K562 (cell line): ENCODE data around the gene MCM7. TPM values are rescaled to one million over a fixed set of nuclear protein-coding genes. Genes with fewer than 3 reads are reported as not detected.

Source experiments
- ATAC-seq: fragments of 200-7000 bp; cut with Tn5 transposase; 3 replicates; pipeline ENCODE4 v1.9.1; 2020; ENCODE audit warnings: moderate library complexity
- BruUV-seq: library from RNA; stranded (reverse); fragments of 400-500 nt; replicated peaks from 2 replicates; lab custom pipeline; 2021; lab: Mats Ljungman, UMichigan
- CTCF ChIA-PET: fragments of 300-600 bp; formaldehyde crosslinking; extraction: SDS; loops from one replicate; lab custom pipeline; 2021; ENCODE audit warnings: low intra/inter-chr PET ratio; lab: Yijun Ruan, JAX
- POLR2A ChIA-PET: fragments of 300-600, 350-650 bp; sonication (Branson Sonifier 250); formaldehyde crosslinking; extraction: SDS; loops from one replicate; lab custom pipeline; 2021; ENCODE audit warnings: antibody characterized with exemption, inconsistent platforms; lab: Yijun Ruan, JAX
- DNase-seq, 4 experiments: peaks; one replicate each; pipeline versions ENCODE4 v3.0.0 to v3.0.0-alpha.2; 2011 to 2018; ENCODE audit warnings: low spot score in 3 of 4, mixed read lengths in 3 of 4; ENCODE audit errors: extremely low read depth in 1 of 4
- FAIRE-seq: peaks from 2 replicates; lab custom pipeline; 2011; peaks lifted over from hg19 to GRCh38; lab: Jason Lieb, UNC
- H2AFZ ChIP-seq: 2 replicates; pipeline ENCODE4 v1.6.0; 2011; ENCODE audit warnings: low read depth, low read length, control low read depth, inconsistent platforms
- H3K27ac ChIP-seq: fragments of 200-600 bp; 3 replicates; pipeline ENCODE4 v1.8.0; 2011; ENCODE audit warnings: low read depth, mild to moderate bottlenecking, control low read depth, inconsistent platforms, low read length, moderate library complexity, mixed read lengths; ENCODE audit errors: extremely low read depth
- H3K27me3 ChIP-seq, 2 experiments: fragments of 300-600 bp in 1 of 2; 2 replicates in 1 of 2; 3 replicates in 1 of 2; pipeline versions ENCODE4 v1.6.0 to v1.8.0; 2011; ENCODE audit warnings: inconsistent platforms in 2 of 2, low read length in 2 of 2, mild to moderate bottlenecking in 1 of 2, mixed read lengths in 1 of 2, moderate library complexity in 1 of 2; ENCODE audit not compliant: control insufficient read depth in 2 of 2, insufficient read depth in 2 of 2
- H3K36me3 ChIP-seq: fragments of 300-600 bp; 3 replicates; pipeline ENCODE4 v1.8.0; 2011; ENCODE audit warnings: mild to moderate bottlenecking, low read length, inconsistent platforms; ENCODE audit not compliant: control insufficient read depth, insufficient read depth
- H3K4me1 ChIP-seq, 2 experiments: fragments of 200-600 bp in 1 of 2; replicated peaks in 1 of 2; 2 replicates in 1 of 2; 3 replicates in 1 of 2; pipeline versions ENCODE4 v1.5.1 to v1.8.0; 2011; ENCODE audit warnings: inconsistent platforms in 2 of 2, low read length in 2 of 2, mild to moderate bottlenecking in 1 of 2, mixed read lengths in 1 of 2, moderate library complexity in 1 of 2; ENCODE audit not compliant: control insufficient read depth in 2 of 2, insufficient read depth in 2 of 2
- H3K4me2 ChIP-seq: 2 replicates; pipeline ENCODE4 v1.6.1; 2011; ENCODE audit warnings: low read length, control low read depth, inconsistent platforms, mixed read lengths; ENCODE audit not compliant: insufficient read depth
- H3K4me3 ChIP-seq: fragments of 200-600 bp; sonication (generic), shearing (Covaris generic); 2 replicates; pipeline ENCODE4 v1.5.1; 2016; ENCODE audit warnings: control low read depth, inconsistent platforms
- H3K79me2 ChIP-seq: fragments of 200-600 bp; 3 replicates; pipeline ENCODE4 v1.8.0; 2011; ENCODE audit warnings: low read length, inconsistent platforms; ENCODE audit not compliant: control insufficient read depth, insufficient read depth
- H3K9ac ChIP-seq, 2 experiments: 2 replicates each; pipeline versions ENCODE4 v1.6.0 to v1.6.1; 2011; ENCODE audit warnings: low read depth in 2 of 2, low read length in 2 of 2, control low read depth in 1 of 2, inconsistent platforms in 1 of 2, mild to moderate bottlenecking in 1 of 2, mixed read lengths in 1 of 2; ENCODE audit not compliant: insufficient read depth in 1 of 2
- H3K9me1 ChIP-seq: one replicate; pipeline ENCODE4 v1.6.0; 2011; ENCODE audit warnings: inconsistent platforms, mild to moderate bottlenecking, low read length, moderate library complexity; ENCODE audit not compliant: control insufficient read depth, insufficient read depth
- H3K9me3 ChIP-seq: replicated peaks from 2 replicates; pipeline ENCODE4 v1.5.1; 2011; ENCODE audit warnings: low read depth, low read length, inconsistent platforms; ENCODE audit not compliant: control insufficient read depth, insufficient read depth
- H4K20me1 ChIP-seq: replicated peaks from 2 replicates; pipeline ENCODE4 v1.6.1; 2011; ENCODE audit warnings: low read length, inconsistent platforms, mixed read lengths; ENCODE audit not compliant: control insufficient read depth, insufficient read depth
- CEBPB ChIP-seq: fragments of 450-650 bp; IDR thresholded peaks from 2 replicates; pipeline ENCODE4 v1.6.1; 2016; ENCODE audit warnings: missing genetic modification characterization, missing compliant biosample characterization
- CEBPG ChIP-seq, 3 experiments: fragments of 200-800 bp in 1 of 3; sonication (Bioruptor generic) in 1 of 3; sonication (generic) in 1 of 3; formaldehyde crosslinking in 1 of 3; IDR thresholded peaks in 2 of 3; conservative IDR thresholded peaks in 1 of 3; 2 replicates each; pipeline versions ENCODE4 v1.6.1 to v1.8.0; 2016 to 2022; ENCODE audit warnings: missing compliant biosample characterization in 2 of 3, missing genetic modification characterization in 2 of 3, mild to moderate bottlenecking in 1 of 3, missing genetic modification reagents in 1 of 3
- GTF2A2 ChIP-seq: IDR thresholded peaks from 2 replicates; pipeline ENCODE4 v1.6.1; 2016; ENCODE audit warnings: mild to moderate bottlenecking, missing genetic modification characterization, missing compliant biosample characterization
- POU5F1 ChIP-seq: fragments of 150-350 bp; IDR thresholded peaks from 2 replicates; pipeline ENCODE4 v1.6.1; 2014; ENCODE audit warnings: borderline replicate concordance, low read length, low read depth, mild to moderate bottlenecking; ENCODE audit not compliant: partially characterized antibody
- WGBS: fragments of 100-300 bp; shearing (Covaris generic); methylation state at CpG from one replicate; pipeline ENCODE4 v1.1.6; 2016; ENCODE audit warnings: low coverage, mixed read lengths; ENCODE audit not compliant: insufficient coverage; ENCODE audit errors: missing lambda C conversion rate; 5-methylcytosine and 5-hydroxymethylcytosine counted together
- in situ Hi-C: fragments of 300-500 bp; cut with MboI; formaldehyde crosslinking; loops from 4 replicates; pipeline ENCODE4 v1.15.0; 2018; ENCODE audit warnings: inconsistent platforms, mixed read lengths
- intact Hi-C: fragments of 100-400 bp; cut with micrococcal nuclease; formaldehyde crosslinking; loops from 2 replicates; pipeline ENCODE4 v1.14.2; 2022
- polyA plus RNA-seq, 8 experiments: library from polyadenylated mRNA; depleted of rRNA in 4 of 8; stranded (reverse) in 5 of 8; unstranded in 3 of 8; fragments of >200 nt; fragmentation: Nextera tagmentation in 2 of 8; fragmentation: Illumina TruSeq in 1 of 8; extraction: Ambion mirVana in 2 of 8; extraction: Trizol in 1 of 8; gene quantifications; 2 replicates each; pipeline versions ENCODE4 v1.2.1 to v1.2.3, GENCODE V29; 2011 to 2014; ENCODE audit warnings: inconsistent platforms in 1 of 8, missing spikeins in 1 of 8
- total RNA-seq, 7 experiments: library from RNA; depleted of rRNA in 6 of 7; stranded (reverse); fragments of >200 nt in 6 of 7; fragmentation: Illumina TruSeq in 2 of 7; extraction: Trizol in 2 of 7; gene quantifications; 2 replicates each; pipeline versions ENCODE4 v1.2.1 to v1.2.3, GENCODE V29; 2011 to 2021; ENCODE audit warnings: low replicate concordance in 1 of 7

The MCM7 gene
- total and polyA plus RNA-seq, 9 of the 15 experiments (the other 6 are each of a cell fraction or from before 2014, with no cell fraction given) = 329 to 856 (median 437) TPM

GRCh38 chr7:100087055-100087750 is 14.0 kb downstream of the MCM7 start (continued):
- no peak for TF ChIP-seq GTF2A2 (tag)

GRCh38 chr7:100085515-100085914 is 15.7 kb downstream of the MCM7 start:
- in situ Hi-C loops = no loop called here
- WGBS = 56% methylated on average over 3 of the region's 3 CpGs
- H4K20me1 ChIP-seq = no peaks in the 10 kb centered on the region
- peaks cover 29% of the 10 kb centered on the region for H3K79me2 ChIP-seq
- peak overlapping the region; percentile 26 for H2AFZ ChIP-seq
- H3K9ac ChIP-seq = no peak overlapping the region
- no peak overlapping the region for H3K4me2 ChIP-seq
- H3K4me1 ChIP-seq = peaks cover 31 to 43% of the 10 kb centered on the region in 2 experiments
- ChIA-PET CTCF (interaction anchor here (0.6 kb wide), 1 partner anchor 94 kb away, joined by 5 read pairs; no protein-coding TSS in a partner anchor), POLR2A (interaction anchor here (0.8 to 2.1 kb wide), 3 partner anchors 8 to 15 kb away, joined by 4 to 10 read pairs (median 8); no protein-coding TSS in a partner anchor)
- FAIRE-seq (no peak), DNase-seq (no peak), ATAC-seq (no peak)
- BruUV-seq = no TSS peak
- peak; percentile 80 for TF ChIP-seq CEBPB
- TF ChIP-seq POU5F1 = no peak
- no peak for TF ChIP-seq CEBPG (CRISPR knock-in tag; IDR thresholded peaks at IDR 0.05)
- TF ChIP-seq CEBPG (tag; conservative IDR thresholded peaks at IDR 0.05 in 1 of 2, IDR thresholded peaks at IDR 0.05 in 1 of 2) = peak; percentile 45 to 46; a peak in 3 of 4 replicates
- H3K9me1 ChIP-seq = no peaks in the 10 kb centered on the region
- no peaks in the 10 kb centered on the region for H3K9me3 ChIP-seq
- no peak overlapping the region for H3K27ac ChIP-seq
- intact Hi-C loops = no loop called here
- no peak overlapping the region for H3K4me3 ChIP-seq
- peaks cover 8% of the 10 kb centered on the region for H3K36me3 ChIP-seq
- H3K27me3 ChIP-seq = no peaks in the 10 kb centered on the region
